Chondrocyte (in vitro differentiated cells): ENCODE data around the gene CEBPG. TPM values are rescaled to one million over a fixed set of nuclear protein-coding genes. Genes with fewer than 3 reads are reported as not detected.

ENCODE experiments used
- DNase-seq: peaks from one replicate; pipeline ENCODE4 v3.0.0; 2021; ENCODE audit warnings: mixed read lengths, low spot score
- H3K27ac Mint-ChIP-seq: one replicate; pipeline ENCODE4 v1.8.0; 2021; ENCODE audit warnings: mild to moderate bottlenecking, moderate library complexity, mixed read lengths; ENCODE audit not compliant: unreplicated experiment
- H3K27me3 Mint-ChIP-seq: 2 replicates; pipeline ENCODE4 v1.8.0; 2021; ENCODE audit warnings: low read depth, mixed read lengths
- H3K36me3 Mint-ChIP-seq: 2 replicates; pipeline ENCODE4 v1.8.0; 2021; ENCODE audit warnings: low read depth, mixed read lengths
- H3K4me1 Mint-ChIP-seq: 2 replicates; pipeline ENCODE4 v1.8.0; 2021; ENCODE audit warnings: low read depth, mild to moderate bottlenecking, mixed read lengths
- H3K4me3 Mint-ChIP-seq: one replicate; pipeline ENCODE4 v1.8.0; 2021; ENCODE audit warnings: mild to moderate bottlenecking, moderate library complexity, mixed read lengths; ENCODE audit not compliant: unreplicated experiment
- H3K9me3 Mint-ChIP-seq: 2 replicates; pipeline ENCODE4 v1.8.0; 2021; ENCODE audit warnings: low read depth, mixed read lengths
- total RNA-seq: library from RNA; stranded (reverse); gene quantifications from 3 replicates; pipeline ENCODE4 v1.2.1, GENCODE V29; 2021
- TF ChIP-seq, protein P1 (sequence below): fragments of 200-600 bp; sonication (generic); IDR thresholded peaks from 2 replicates; pipeline ENCODE4 v1.5.0; 2021; ENCODE audit warnings: antibody characterized with exemption, mild to moderate bottlenecking, moderate library complexity

Gene CEBPG
- total RNA-seq, 1 donor from 2014 or later: 54.4 TPM

DNA sequence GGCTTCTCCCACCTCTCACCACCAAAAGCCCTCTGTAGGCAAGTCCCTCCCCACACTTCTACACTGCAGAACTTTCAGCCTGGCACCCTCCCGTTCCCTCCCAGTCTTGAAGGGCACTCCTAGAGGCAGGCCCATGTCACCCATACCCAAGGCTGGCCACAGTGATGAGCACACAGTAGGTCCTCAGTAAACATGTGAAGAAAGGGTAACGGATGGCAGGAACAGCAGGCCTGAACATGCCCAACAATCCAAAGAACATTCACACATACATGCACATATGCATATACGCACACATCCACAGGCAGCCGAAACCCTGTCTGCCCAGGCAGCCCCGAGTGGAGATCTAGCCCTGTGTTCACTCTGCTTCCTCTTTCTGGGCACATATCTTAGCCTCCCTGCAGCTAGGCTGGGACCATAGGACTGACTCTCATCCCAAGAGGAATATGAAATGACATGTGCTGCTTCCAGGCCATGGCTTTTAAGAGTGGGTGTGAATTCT, 55.2 kb downstream of the CEBPG start:
- Mint-ChIP-seq H3K27me3 (peaks cover 2% of the 10 kb centered on the region), H3K27ac (no peak overlapping the region), H3K9me3 (no peaks in the 10 kb centered on the region), H3K36me3 (peaks cover 1% of the 10 kb centered on the region), H3K4me3 (no peak overlapping the region), H3K4me1 (no peaks in the 10 kb centered on the region)
- peak; percentile 14 for DNase-seq
- TF ChIP-seq, protein P1, sequence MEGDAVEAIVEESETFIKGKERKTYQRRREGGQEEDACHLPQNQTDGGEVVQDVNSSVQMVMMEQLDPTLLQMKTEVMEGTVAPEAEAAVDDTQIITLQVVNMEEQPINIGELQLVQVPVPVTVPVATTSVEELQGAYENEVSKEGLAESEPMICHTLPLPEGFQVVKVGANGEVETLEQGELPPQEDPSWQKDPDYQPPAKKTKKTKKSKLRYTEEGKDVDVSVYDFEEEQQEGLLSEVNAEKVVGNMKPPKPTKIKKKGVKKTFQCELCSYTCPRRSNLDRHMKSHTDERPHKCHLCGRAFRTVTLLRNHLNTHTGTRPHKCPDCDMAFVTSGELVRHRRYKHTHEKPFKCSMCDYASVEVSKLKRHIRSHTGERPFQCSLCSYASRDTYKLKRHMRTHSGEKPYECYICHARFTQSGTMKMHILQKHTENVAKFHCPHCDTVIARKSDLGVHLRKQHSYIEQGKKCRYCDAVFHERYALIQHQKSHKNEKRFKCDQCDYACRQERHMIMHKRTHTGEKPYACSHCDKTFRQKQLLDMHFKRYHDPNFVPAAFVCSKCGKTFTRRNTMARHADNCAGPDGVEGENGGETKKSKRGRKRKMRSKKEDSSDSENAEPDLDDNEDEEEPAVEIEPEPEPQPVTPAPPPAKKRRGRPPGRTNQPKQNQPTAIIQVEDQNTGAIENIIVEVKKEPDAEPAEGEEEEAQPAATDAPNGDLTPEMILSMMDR: no peak

DNA sequence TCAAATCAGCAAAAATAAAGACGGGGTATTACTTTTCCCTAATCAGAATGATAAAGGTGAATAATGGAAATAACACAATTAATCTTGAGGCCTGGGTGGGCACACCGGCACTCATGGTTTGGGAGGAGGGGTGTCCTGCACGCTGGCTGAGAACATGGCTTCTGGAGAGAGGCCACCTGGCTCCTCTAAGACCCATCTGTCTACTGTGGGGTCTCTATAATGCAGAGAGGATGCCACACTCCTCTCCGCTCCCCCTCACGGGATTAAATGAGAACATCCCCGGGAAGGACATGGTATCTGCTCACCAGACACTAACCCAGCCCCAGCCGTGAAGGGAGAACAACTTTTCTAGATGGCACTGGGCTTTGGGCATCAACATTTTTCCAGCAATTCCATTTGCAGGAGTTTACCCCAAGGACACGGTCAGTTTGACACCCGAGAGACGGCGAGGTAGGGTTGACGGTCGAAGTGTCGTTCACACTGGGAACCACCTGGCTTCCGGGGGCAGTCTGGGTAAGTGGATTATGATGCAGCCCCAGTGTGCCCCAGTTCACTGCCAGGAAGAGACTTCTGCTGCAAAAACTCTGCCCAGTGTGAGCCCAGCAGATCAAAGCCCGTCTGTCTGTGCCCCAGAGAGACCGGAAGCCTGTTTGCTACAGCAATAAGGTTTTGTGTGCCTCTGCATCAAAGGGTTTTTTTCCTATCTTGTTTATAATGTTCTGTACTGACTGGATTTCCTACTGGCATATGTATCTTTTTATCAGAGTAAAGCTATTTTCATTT, 56.6 kb downstream of the CEBPG start:
- Mint-ChIP-seq H3K4me1 (peaks cover 4% of the 10 kb centered on the region), H3K9me3 (no peaks in the 10 kb centered on the region), H3K27me3 (peaks cover 2% of the 10 kb centered on the region), H3K27ac (no peak overlapping the region), H3K4me3 (no peak overlapping the region), H3K36me3 (peaks cover 1% of the 10 kb centered on the region)
- TF ChIP-seq, protein P1: no peak
- DNase-seq: peak; percentile 58

DNA sequence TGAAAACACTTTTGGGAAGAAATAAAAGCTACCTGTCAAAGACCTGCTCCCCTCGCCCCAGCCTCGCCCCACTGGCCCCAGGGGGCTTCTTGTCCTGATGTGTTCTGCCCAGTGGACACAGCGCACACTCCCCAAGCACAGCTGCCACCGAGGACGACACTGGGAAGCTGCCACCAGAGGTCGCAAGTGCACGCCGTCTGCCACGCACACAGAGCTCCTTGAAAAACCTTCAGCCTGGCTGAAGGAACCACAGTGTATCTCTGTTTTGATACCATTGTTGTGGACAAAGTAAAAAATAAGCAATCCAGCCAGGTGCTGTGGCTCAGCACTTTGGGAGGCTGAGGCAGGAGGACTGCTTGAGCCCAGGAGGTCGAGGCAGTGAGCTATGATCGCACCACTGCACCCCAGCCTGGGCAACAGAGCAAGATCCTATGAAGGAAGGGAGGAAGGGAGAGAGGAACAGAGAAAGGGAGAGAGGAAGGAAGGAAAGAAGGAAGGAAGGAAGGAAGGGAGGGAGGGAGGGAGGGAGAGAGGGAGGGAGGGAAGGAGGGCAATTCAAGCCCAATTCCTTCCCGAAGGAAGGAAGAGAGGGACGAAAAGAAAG, 57.3 kb downstream of the CEBPG start:
- H3K36me3 Mint-ChIP-seq: peaks cover 1% of the 10 kb centered on the region
- no peak overlapping the region for H3K4me3 Mint-ChIP-seq
- peaks cover 2% of the 10 kb centered on the region for H3K27me3 Mint-ChIP-seq
- TF ChIP-seq, protein P1: peak; percentile 85
- DNase-seq: peak; percentile 85
- no peaks in the 10 kb centered on the region for H3K9me3 Mint-ChIP-seq
- H3K4me1 Mint-ChIP-seq: peaks cover 5% of the 10 kb centered on the region
- H3K27ac Mint-ChIP-seq: no peak overlapping the region

DNA sequence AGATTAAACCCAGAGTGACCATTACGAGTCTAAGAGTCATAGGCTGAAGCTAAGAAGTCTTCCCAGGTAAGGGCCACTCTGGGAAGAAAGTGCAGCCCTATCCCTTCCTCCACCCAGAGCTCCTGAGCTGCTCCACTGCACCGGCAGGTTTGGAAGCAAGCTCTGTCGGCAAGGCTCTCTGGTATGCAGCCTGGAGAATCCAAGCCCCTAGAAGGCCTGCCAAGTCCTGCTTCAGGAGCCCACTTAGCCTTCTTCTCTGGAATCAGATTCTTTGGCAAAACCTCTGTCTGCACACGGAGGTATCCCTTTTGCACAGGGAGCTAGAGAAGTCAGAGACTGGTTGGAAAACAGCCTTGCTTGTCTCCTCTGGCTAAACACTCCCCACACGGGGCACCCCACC, 58.5 kb downstream of the CEBPG start:
- Mint-ChIP-seq H3K4me3 (no peak overlapping the region), H3K27me3 (peaks cover 2% of the 10 kb centered on the region), H3K4me1 (peaks cover 5% of the 10 kb centered on the region), H3K36me3 (peaks cover 1% of the 10 kb centered on the region), H3K9me3 (no peaks in the 10 kb centered on the region), H3K27ac (no peak overlapping the region)
- DNase-seq: peak; percentile 30
- TF ChIP-seq, protein P1: no peak

Other genes starting within 250 kb of the CEBPG start
- not detected in 3 replicates for gene WDR88, start 241.6 kb upstream of the CEBPG start, total RNA-seq
- gene LRP3, start 179.4 kb upstream of the CEBPG start, total RNA-seq: 31.2 to 36.4 TPM (median 33.2 TPM) in 3 replicates
- gene SLC7A10, start 147.9 kb upstream of the CEBPG start, total RNA-seq: not detected in 3 replicates
- 0.56 to 2.2 TPM (median 1.7 TPM) in 3 replicates for gene CEBPA, start 71.2 kb upstream of the CEBPG start, total RNA-seq
- 55.6 to 68.7 TPM (median 62.0 TPM) in 3 replicates for gene PEPD, start 148.1 kb downstream of the CEBPG start, total RNA-seq
- 0.35 TPM in 1 of 3 replicates, not detected in the others for gene CHST8, start 248.2 kb downstream of the CEBPG start, total RNA-seq